Esophagus muscularis mucosa (tissue), 4 donors: ENCODE measurements around the gene B3GNT8. TPM values are rescaled to one million over a fixed set of nuclear protein-coding genes. Genes with fewer than 3 reads are reported as not detected.

Source experiments
- DNase-seq: peaks from one replicate; pipeline ENCODE4 v3.0.0-alpha.2; 2017; ENCODE audit errors: extremely low spot score
- H3K27ac ChIP-seq, 4 donors: fragments of 200-600 bp; sonication (generic); replicated peaks in 1 of 4; 1 replicate in 3 of 4; 2 replicates in 1 of 4; pipeline ENCODE4 v1.5.1; 2016 to 2019; ENCODE audit warnings: mild to moderate bottlenecking in 1 of 4
- H3K27me3 ChIP-seq, 4 donors: fragments of 200-600 bp; sonication (generic); one replicate each; pipeline versions ENCODE4 v1.5.1 to v1.6.0; 2016 to 2019
- H3K36me3 ChIP-seq, 4 donors: fragments of 200-600 bp; sonication (generic); one replicate each; pipeline ENCODE4 v1.5.1; 2016 to 2019
- H3K4me1 ChIP-seq, 4 donors: fragments of 200-600 bp; sonication (generic); one replicate each; pipeline ENCODE4 v1.5.1; 2016 to 2019
- H3K4me3 ChIP-seq, 4 donors: fragments of 200-600 bp; sonication (generic); 1 replicate in 2 of 4; 2 replicates in 2 of 4; pipeline ENCODE4 v1.5.1; 2016 to 2019; ENCODE audit warnings: mild to moderate bottlenecking in 4 of 4, moderate library complexity in 1 of 4
- H3K9me3 ChIP-seq, 4 donors: fragments of 200-600 bp; sonication (generic); 1 replicate in 3 of 4; 2 replicates in 1 of 4; pipeline ENCODE4 v1.5.1; 2016 to 2019
- CTCF ChIP-seq, 3 experiments: fragments of 200-600 bp in 2 of 3; fragments of 450-650 bp in 1 of 3; sonication (generic) in 2 of 3; IDR thresholded peaks; one replicate each; pipeline ENCODE4 v1.5.1; 2017 to 2019; ENCODE audit warnings: antibody characterized with exemption in 3 of 3, mild to moderate bottlenecking in 2 of 3, moderate library complexity in 1 of 3
- EP300 ChIP-seq: sonication (generic); formaldehyde crosslinking; IDR thresholded peaks from one replicate; pipeline ENCODE4 v1.6.1; 2017; ENCODE audit warnings: antibody characterized with exemption
- POLR2A ChIP-seq: fragments of 450-650 bp; IDR thresholded peaks from one replicate; pipeline ENCODE4 v1.6.1; 2017; ENCODE audit warnings: antibody characterized with exemption, moderate library complexity, mild to moderate bottlenecking, low read depth
- POLR2AphosphoS5 ChIP-seq, 2 donors: sonication (generic); formaldehyde crosslinking; IDR thresholded peaks; one replicate each; pipeline ENCODE4 v1.6.1; 2017; ENCODE audit warnings: antibody characterized with exemption in 2 of 2
- WGBS: methylation state at CpG from one replicate; pipeline ENCODE4 v1.1.5; 2018; 5-methylcytosine and 5-hydroxymethylcytosine counted together
- intact Hi-C: fragments of 100-400 bp; cut with DNase I; formaldehyde crosslinking; loops from one replicate; pipeline ENCODE4 v1.15.1; 2023
- total RNA-seq, 4 donors: library from RNA; depleted of rRNA; stranded (reverse); fragments of >200 nt; gene quantifications; one replicate each; pipeline versions ENCODE4 v1.1.0 to v1.2.1, GENCODE V29; 2016

Gene B3GNT8
- total RNA-seq, 4 donors from 2014 or later: 1.2 to 12.0 (median 5.0) TPM

- peak overlapping the region in 2 of 4 donors; percentile 23 to 44 for H3K27ac ChIP-seq
- H3K36me3 ChIP-seq: peaks cover 57 to 100% (median 96%) of the 10 kb centered on the region in 4 donors
- intact Hi-C loops: no loop called here
These were observed 5.9 kb downstream of the B3GNT8 start for GRCh38 chr19:41421314-41421713.

GRCh38 chr19:41420101-41420880 is 6.9 kb downstream of the B3GNT8 start:
- no peak for DNase-seq
- intact Hi-C loops: no loop called here
- Histone ChIP-seq H3K9me3 (no peaks in the 10 kb centered on the region), H3K4me1 (peaks cover 5 to 17% (median 11%) of the 10 kb centered on the region in 4 donors), H3K36me3 (peaks cover 60 to 99% (median 95%) of the 10 kb centered on the region in 4 donors), H3K27ac (peak overlapping the region in 1 of 4 donors; percentile 23), H3K4me3 (no peak overlapping the region), H3K27me3 (no peaks in the 10 kb centered on the region)
- 61% methylated on average over 8 of the region's 8 CpGs for WGBS
- TF ChIP-seq POLR2AphosphoS5 (IDR thresholded peaks at IDR 0.05) (no peak), EP300 (no peak), CTCF (IDR thresholded peaks at IDR 0.05) (no peak), POLR2A (no peak)

More at GRCh38 chr19:41421314-41421713, 5.9 kb downstream of the B3GNT8 start:
- Histone ChIP-seq H3K27me3 (no peaks in the 10 kb centered on the region), H3K4me3 (no peak overlapping the region), H3K4me1 (peaks cover 15 to 28% (median 21%) of the 10 kb centered on the region in 4 donors), H3K9me3 (no peaks in the 10 kb centered on the region)
- no peak for TF ChIP-seq POLR2A
- no peak for DNase-seq
- WGBS: 83% methylated on average over 6 of the region's 6 CpGs

- Histone ChIP-seq H3K4me1 (peaks cover 0 to 9% (median 8%) of the 10 kb centered on the region in 4 donors), H3K36me3 (peaks cover 54 to 99% (median 88%) of the 10 kb centered on the region in 4 donors), H3K9me3 (no peaks in the 10 kb centered on the region), H3K27ac (no peak overlapping the region), H3K27me3 (no peaks in the 10 kb centered on the region), H3K4me3 (no peak overlapping the region)
- 90% methylated on average over 12 of the region's 12 CpGs for WGBS
- DNase-seq: no peak
- intact Hi-C loops: no loop called here
- TF ChIP-seq POLR2A (no peak), POLR2AphosphoS5 (IDR thresholded peaks at IDR 0.05) (no peak), EP300 (no peak), CTCF (IDR thresholded peaks at IDR 0.05) (no peak)
These were observed 10.9 kb downstream of the B3GNT8 start for GRCh38 chr19:41416194-41416674.

GRCh38 chr19:41415154-41415571 is 12.0 kb downstream of the B3GNT8 start:
- intact Hi-C loops: no loop called here
- no peaks in the 10 kb centered on the region for H3K27me3 ChIP-seq
- no peaks in the 10 kb centered on the region for H3K9me3 ChIP-seq
- H3K36me3 ChIP-seq: peaks cover 56 to 98% (median 86%) of the 10 kb centered on the region in 4 donors
- WGBS: no CpG with 5 or more reads among the region's 9 CpGs
- no peak overlapping the region for H3K4me3 ChIP-seq
- peaks cover 7 to 20% (median 18%) of the 10 kb centered on the region in 4 donors for H3K4me1 ChIP-seq
- DNase-seq: no peak
- H3K27ac ChIP-seq: no peak overlapping the region
- TF ChIP-seq EP300 (no peak), POLR2AphosphoS5 (IDR thresholded peaks at IDR 0.05) (no peak), CTCF (IDR thresholded peaks at IDR 0.05) (no peak), POLR2A (no peak)

- DNase-seq: no peak
- Histone ChIP-seq H3K27me3 (no peaks in the 10 kb centered on the region), H3K4me3 (no peak overlapping the region), H3K36me3 (peaks cover 49 to 91% (median 79%) of the 10 kb centered on the region in 4 donors), H3K9me3 (no peaks in the 10 kb centered on the region), H3K4me1 (peaks cover 14 to 26% (median 25%) of the 10 kb centered on the region in 4 donors), H3K27ac (no peak overlapping the region)
- WGBS: 87% methylated on average over 9 of the region's 9 CpGs
- intact Hi-C loops: no loop called here
- TF ChIP-seq CTCF (IDR thresholded peaks at IDR 0.05) (no peak), POLR2A (no peak), EP300 (no peak), POLR2AphosphoS5 (IDR thresholded peaks at IDR 0.05) (no peak)
These were observed 12.7 kb downstream of the B3GNT8 start for GRCh38 chr19:41414461-41414860.
